ENCODE data around the gene CIB4. TPM values are rescaled to one million over a fixed set of nuclear protein-coding genes. Genes with fewer than 3 reads are reported as not detected.

Gene CIB4
- total RNA-seq, 1 experiment from 2014 or later: not detected

GRCh38 chr2:26533661-26534060 is 107.5 kb downstream of the CIB4 start:
- CTCF ChIA-PET: interaction anchor here (1.0 to 1.2 kb wide), 2 partner anchors 13 to 44 kb away, joined by 3 to 5 read pairs; no protein-coding TSS in a partner anchor
- DNase-seq (ENCODE audit: low spot score): no peak
- Mint-ChIP-seq H3K27ac (no peak overlapping the region), H3K4me3 (no peak overlapping the region), H3K36me3 (no peaks in the 10 kb centered on the region), H3K9me3 (no peaks in the 10 kb centered on the region), H3K4me1 (no peaks in the 10 kb centered on the region), H3K27me3 (ENCODE audit: low read depth) (no peaks in the 10 kb centered on the region; the same call in 1 of the 2 replicates)
- ATAC-seq: no peak
- TF ChIP-seq ATF6 (CRISPR knock-in tag; IDR thresholded peaks at IDR 0.05): no peak
- no peak for TF ChIP-seq FOXP4 (CRISPR knock-in tag; IDR thresholded peaks at IDR 0.05)
- no peak for TF ChIP-seq ZMAT4 (CRISPR knock-in tag; IDR thresholded peaks at IDR 0.05)
- POLR2A ChIA-PET: no interaction called here

- ChIA-PET POLR2A (no interaction called here), CTCF (interaction anchor here (1.0 to 1.2 kb wide), 2 partner anchors 12 to 45 kb away, joined by 3 to 5 read pairs; no protein-coding TSS in a partner anchor)
- H3K27me3 Mint-ChIP-seq (ENCODE audit: low read depth): no peaks in the 10 kb centered on the region; the same call in 1 of the 2 replicates
- DNase-seq (ENCODE audit: low spot score) (no peak), ATAC-seq (no peak)
- no peak overlapping the region for H3K4me3 Mint-ChIP-seq
- no peak overlapping the region for H3K27ac Mint-ChIP-seq
- no peaks in the 10 kb centered on the region for H3K36me3 Mint-ChIP-seq
- no peaks in the 10 kb centered on the region for H3K9me3 Mint-ChIP-seq
- H3K4me1 Mint-ChIP-seq: no peaks in the 10 kb centered on the region
- TF ChIP-seq FOXJ3 (CRISPR knock-in tag; IDR thresholded peaks at IDR 0.05; ENCODE audit: borderline replicate concordance): no peak
- no peak for TF ChIP-seq CREB1 (CRISPR knock-in tag; IDR thresholded peaks at IDR 0.05)
- no peak for TF ChIP-seq ZBTB43 (CRISPR knock-in tag; IDR thresholded peaks at IDR 0.05)
- no peak for TF ChIP-seq MYBL2 (CRISPR knock-in tag; IDR thresholded peaks at IDR 0.05)
- TF ChIP-seq FOXP4 (CRISPR knock-in tag; IDR thresholded peaks at IDR 0.05): no peak
- no peak for TF ChIP-seq ERG (CRISPR knock-in tag; IDR thresholded peaks at IDR 0.05)
- no peak for TF ChIP-seq ZNF512 (CRISPR knock-in tag; IDR thresholded peaks at IDR 0.05; ENCODE audit: borderline replicate concordance)
- TF ChIP-seq ELF4 (CRISPR knock-in tag; IDR thresholded peaks at IDR 0.05; ENCODE audit: low read depth): no peak
- TF ChIP-seq ZNF425 (CRISPR knock-in tag; conservative IDR thresholded peaks at IDR 0.05): no peak
- no peak for TF ChIP-seq NFE2L1 (CRISPR knock-in tag; IDR thresholded peaks at IDR 0.05)
- TF ChIP-seq ATF3 (CRISPR knock-in tag; conservative IDR thresholded peaks at IDR 0.05): no peak
- TF ChIP-seq MAX (CRISPR knock-in tag; IDR thresholded peaks at IDR 0.05): no peak
- no peak for TF ChIP-seq MXD4 (CRISPR knock-in tag; IDR thresholded peaks at IDR 0.05; ENCODE audit: borderline replicate concordance)
Observed at GRCh38 chr2:26532301-26533250, 108.6 kb downstream of the CIB4 start.

Data from WTC11 (cell line).